Measurements from ENCODE around the gene NHERF1.

DNA sequence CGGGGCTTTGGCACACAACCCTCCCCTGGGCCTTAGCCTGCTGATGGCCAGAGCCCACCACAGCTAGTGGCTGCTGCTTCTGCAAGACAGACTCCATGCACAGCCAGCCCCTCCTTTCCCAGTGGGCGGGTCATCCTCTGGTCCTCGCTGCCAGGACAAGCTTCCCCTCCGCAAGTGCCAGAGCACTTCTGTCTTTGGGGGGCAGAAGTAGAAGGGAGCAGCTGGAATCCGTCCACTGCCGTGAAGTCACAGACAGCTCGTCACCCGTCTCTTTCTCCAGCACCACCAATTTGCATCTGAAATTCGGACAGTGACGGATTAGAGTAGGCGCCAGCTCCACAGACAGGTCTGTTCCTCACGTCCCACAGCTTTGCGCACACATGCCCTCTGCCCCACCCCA lies 59.0 kb downstream of the NHERF1 start:
- TF ChIP-seq GATA3 (IDR thresholded peaks at IDR 0.05; ENCODE audit: low read depth, low read length) (no peak), GATA2 (IDR thresholded peaks at IDR 0.05; ENCODE audit: low read depth, low read length) (no peak)

Measured in SH-SY5Y (cell line).